Measurements from ENCODE around the gene BBX. TPM values are rescaled to one million over a fixed set of nuclear protein-coding genes. Genes with fewer than 3 reads are reported as not detected.

The BBX gene
- polyA plus RNA-seq, 3 donors: 15.7 to 25.1 (median 16.6) TPM

DNA sequence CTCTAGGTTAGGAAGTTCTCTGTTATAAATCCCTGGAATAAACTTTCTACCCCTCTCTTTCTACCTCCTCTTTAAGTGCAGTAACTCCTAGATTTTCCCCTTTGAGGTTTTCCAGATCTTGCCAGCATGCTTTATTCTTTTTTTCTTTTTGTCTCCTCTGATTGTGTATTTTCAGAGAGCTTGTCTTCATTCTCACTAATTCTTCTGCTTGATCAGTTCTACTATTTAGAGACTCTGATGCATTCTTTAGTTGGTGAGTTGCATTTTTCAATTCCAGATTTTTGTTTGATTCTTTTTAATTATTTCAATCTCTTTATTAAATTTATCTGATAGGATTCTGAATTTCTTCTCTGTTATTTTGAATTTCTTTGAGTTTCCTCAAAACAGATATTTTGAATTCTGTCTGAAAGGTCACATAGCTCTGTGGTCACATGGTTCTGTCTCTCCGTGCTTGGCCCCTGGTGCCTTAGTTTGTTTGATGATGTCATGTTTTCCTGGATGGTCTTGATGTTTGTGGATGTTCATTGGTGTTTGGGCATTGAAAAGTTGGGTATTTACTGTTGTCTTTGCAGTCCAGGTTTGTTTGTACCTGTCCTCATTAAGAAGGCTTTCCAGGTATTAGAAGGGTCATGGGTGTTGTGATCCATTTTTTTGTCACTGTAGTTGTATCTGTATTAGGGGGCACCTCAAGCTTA, 89.2 kb downstream of the BBX start:
- peaks cover 0 to 2% of the 10 kb centered on the region in 2 donors for H3K36me3 ChIP-seq (replicated peaks in 1 of 2; ENCODE audit: control insufficient read depth in 1 of 2, insufficient read depth in 2 of 2, low read length in 2 of 2)
- H3K9me3 Mint-ChIP-seq: peaks cover 12 to 44% (median 20%) of the 10 kb centered on the region in 7 donors
- no peaks in the 10 kb centered on the region for H3K27me3 Mint-ChIP-seq (ENCODE audit: low read depth in 3 of 3)
- no peaks in the 10 kb centered on the region for H3K27me3 ChIP-seq (ENCODE audit: control insufficient read depth in 2 of 2, insufficient read depth in 2 of 2, low read length in 2 of 2)
- H3K9me3 ChIP-seq (replicated peaks in 1 of 2; ENCODE audit: control insufficient read depth in 1 of 2, insufficient read depth in 1 of 2, low read length in 2 of 2): peaks cover 0 to 9% of the 10 kb centered on the region in 2 donors
- H3K27ac Mint-ChIP-seq: no peak overlapping the region
- TF ChIP-seq, protein P1, sequence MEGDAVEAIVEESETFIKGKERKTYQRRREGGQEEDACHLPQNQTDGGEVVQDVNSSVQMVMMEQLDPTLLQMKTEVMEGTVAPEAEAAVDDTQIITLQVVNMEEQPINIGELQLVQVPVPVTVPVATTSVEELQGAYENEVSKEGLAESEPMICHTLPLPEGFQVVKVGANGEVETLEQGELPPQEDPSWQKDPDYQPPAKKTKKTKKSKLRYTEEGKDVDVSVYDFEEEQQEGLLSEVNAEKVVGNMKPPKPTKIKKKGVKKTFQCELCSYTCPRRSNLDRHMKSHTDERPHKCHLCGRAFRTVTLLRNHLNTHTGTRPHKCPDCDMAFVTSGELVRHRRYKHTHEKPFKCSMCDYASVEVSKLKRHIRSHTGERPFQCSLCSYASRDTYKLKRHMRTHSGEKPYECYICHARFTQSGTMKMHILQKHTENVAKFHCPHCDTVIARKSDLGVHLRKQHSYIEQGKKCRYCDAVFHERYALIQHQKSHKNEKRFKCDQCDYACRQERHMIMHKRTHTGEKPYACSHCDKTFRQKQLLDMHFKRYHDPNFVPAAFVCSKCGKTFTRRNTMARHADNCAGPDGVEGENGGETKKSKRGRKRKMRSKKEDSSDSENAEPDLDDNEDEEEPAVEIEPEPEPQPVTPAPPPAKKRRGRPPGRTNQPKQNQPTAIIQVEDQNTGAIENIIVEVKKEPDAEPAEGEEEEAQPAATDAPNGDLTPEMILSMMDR (IDR thresholded peaks at IDR 0.05): no peak
- intact Hi-C loops (cut with micrococcal nuclease): no loop called here
- H3K4me3 Mint-ChIP-seq: no peak overlapping the region
- no CpG with 5 or more reads among the region's 1 CpG for WGBS (ENCODE audit: insufficient coverage)
- no peak overlapping the region for H3K27ac ChIP-seq (ENCODE audit: low read depth in 1 of 2, low read length in 2 of 2)
- no peak for DNase-seq
- H3K4me2 ChIP-seq (replicated peaks; ENCODE audit: extremely low read depth, low read length, poor library complexity, severe bottlenecking): no peak overlapping the region
- peaks cover under 1% of the 10 kb centered on the region for H3K4me1 Mint-ChIP-seq
- H3K4me3 ChIP-seq (replicated peaks in 1 of 3; ENCODE audit: low read depth in 2 of 3, low read length in 3 of 3): no peak overlapping the region
- H2AFZ ChIP-seq (ENCODE audit: insufficient read depth, low read depth, low read length, poor library complexity, severe bottlenecking): no peak overlapping the region
- peaks cover 10% of the 10 kb centered on the region for H4K20me1 ChIP-seq (ENCODE audit: insufficient read depth, low read length)
- no peaks in the 10 kb centered on the region for H3K4me1 ChIP-seq (ENCODE audit: control insufficient read depth in 1 of 2, insufficient read depth in 2 of 2, low read length in 2 of 2)
- H3K36me3 Mint-ChIP-seq: peaks cover 19 to 21% of the 10 kb centered on the region in 2 donors
- no peak overlapping the region for H3K9ac ChIP-seq (ENCODE audit: insufficient read depth, low read length, poor library complexity, severe bottlenecking)
- peaks cover 24% of the 10 kb centered on the region for H3K79me2 ChIP-seq (ENCODE audit: insufficient read depth, low read length)

DNA sequence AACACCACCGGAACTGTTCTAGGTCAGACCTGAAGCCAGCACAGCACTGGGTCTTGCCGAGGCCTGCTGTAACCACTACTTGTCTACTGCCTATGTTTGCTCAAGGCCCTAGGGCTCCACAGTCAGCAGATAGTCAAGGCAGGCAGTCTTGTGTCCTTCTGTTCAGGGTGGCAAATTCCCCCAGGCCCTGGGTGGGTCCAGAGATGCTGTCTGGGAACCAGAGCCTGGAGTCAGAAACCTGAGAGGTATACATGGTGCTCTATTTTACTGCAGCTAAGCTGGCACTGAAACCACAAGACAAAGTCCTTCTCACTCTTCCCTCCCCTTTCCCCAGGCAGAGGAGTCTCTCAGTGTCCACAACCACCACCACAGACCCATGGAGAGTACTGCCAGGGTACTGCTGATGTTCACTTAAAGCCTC, 89.9 kb downstream of the BBX start:
- Mint-ChIP-seq H3K27me3 (ENCODE audit: low read depth in 3 of 3) (no peaks in the 10 kb centered on the region), H3K4me1 (peaks cover 2% of the 10 kb centered on the region), H3K27ac (no peak overlapping the region), H3K36me3 (peaks cover 16 to 17% of the 10 kb centered on the region in 2 donors), H3K4me3 (no peak overlapping the region), H3K9me3 (peaks cover 12 to 44% (median 20%) of the 10 kb centered on the region in 7 donors)
- TF ChIP-seq, protein P1 (IDR thresholded peaks at IDR 0.05): no peak
- H3K9ac ChIP-seq (ENCODE audit: insufficient read depth, low read length, poor library complexity, severe bottlenecking): no peak overlapping the region
- no peak overlapping the region for H3K27ac ChIP-seq (ENCODE audit: low read depth in 1 of 2, low read length in 2 of 2)
- WGBS (ENCODE audit: insufficient coverage): 93% methylated on average over 2 of the region's 2 CpGs
- H3K4me2 ChIP-seq (replicated peaks; ENCODE audit: extremely low read depth, low read length, poor library complexity, severe bottlenecking): no peak overlapping the region
- no peak overlapping the region for H2AFZ ChIP-seq (ENCODE audit: insufficient read depth, low read depth, low read length, poor library complexity, severe bottlenecking)
- H3K36me3 ChIP-seq (replicated peaks in 1 of 2; ENCODE audit: control insufficient read depth in 1 of 2, insufficient read depth in 2 of 2, low read length in 2 of 2): peaks cover 0 to 2% of the 10 kb centered on the region in 2 donors
- H4K20me1 ChIP-seq (ENCODE audit: insufficient read depth, low read length): peaks cover 18% of the 10 kb centered on the region
- intact Hi-C loops (cut with micrococcal nuclease): no loop called here
- no peaks in the 10 kb centered on the region for H3K4me1 ChIP-seq (ENCODE audit: control insufficient read depth in 1 of 2, insufficient read depth in 2 of 2, low read length in 2 of 2)
- no peak for DNase-seq
- no peaks in the 10 kb centered on the region for H3K27me3 ChIP-seq (ENCODE audit: control insufficient read depth in 2 of 2, insufficient read depth in 2 of 2, low read length in 2 of 2)
- no peak overlapping the region for H3K4me3 ChIP-seq (replicated peaks in 1 of 3; ENCODE audit: low read depth in 2 of 3, low read length in 3 of 3)
- H3K79me2 ChIP-seq (ENCODE audit: insufficient read depth, low read length): peaks cover 21% of the 10 kb centered on the region
- H3K9me3 ChIP-seq (replicated peaks in 1 of 2; ENCODE audit: control insufficient read depth in 1 of 2, insufficient read depth in 1 of 2, low read length in 2 of 2): peaks cover 0 to 9% of the 10 kb centered on the region in 2 donors

Data from CD14-positive monocyte (primary cell).